Gastroesophageal sphincter (tissue), 4 donors: Measurements from ENCODE around the gene RNF123. TPM values are rescaled to one million over a fixed set of nuclear protein-coding genes. Genes with fewer than 3 reads are reported as not detected.
"Not testable (repeated sequence)": the region's sequence is repeated elsewhere in the genome, so short reads cannot be mapped to it uniquely, and the experiment has no call there.

Experiments
- ATAC-seq: fragments of 150-250 bp; one replicate; pipeline ENCODE4 v1.9.1; 2016; ENCODE audit warnings: mild to moderate bottlenecking, moderate library complexity
- H3K27ac ChIP-seq, 4 donors: fragments of 200-600 bp; sonication (generic) in 3 of 4; 1 replicate in 3 of 4; 2 replicates in 1 of 4; pipeline ENCODE4 v1.5.1; 2016 to 2019
- H3K27me3 ChIP-seq: fragments of 200-600 bp; sonication (generic); one replicate; pipeline ENCODE4 v1.5.1; 2019
- H3K36me3 ChIP-seq, 2 donors: fragments of 200-600 bp; sonication (generic); one replicate each; pipeline ENCODE4 v1.5.1; 2019; ENCODE audit warnings: control low read depth in 1 of 2
- H3K4me1 ChIP-seq, 3 donors: fragments of 200-600 bp; sonication (generic); 1 replicate in 2 of 3; 2 replicates in 1 of 3; pipeline ENCODE4 v1.5.1; 2016 to 2019; ENCODE audit warnings: control low read depth in 2 of 3
- H3K4me3 ChIP-seq, 2 donors: fragments of 200-600 bp; sonication (generic); one replicate each; pipeline ENCODE4 v1.5.1; 2019; ENCODE audit warnings: mild to moderate bottlenecking in 1 of 2, moderate library complexity in 1 of 2
- H3K9me3 ChIP-seq, 3 donors: fragments of 200-600 bp; sonication (generic); one replicate each; pipeline ENCODE4 v1.5.1; 2017 to 2019; ENCODE audit warnings: control low read depth in 2 of 3
- CTCF ChIP-seq, 4 experiments: fragments of 200-600 bp in 2 of 4; fragments of 450-650 bp in 2 of 4; sonication (generic) in 1 of 4; IDR thresholded peaks; one replicate each; pipeline ENCODE4 v1.5.1; 2017 to 2019; ENCODE audit warnings: antibody characterized with exemption in 4 of 4, mild to moderate bottlenecking in 2 of 4, moderate library complexity in 2 of 4
- EP300 ChIP-seq: sonication (generic); formaldehyde crosslinking; IDR thresholded peaks from one replicate; pipeline ENCODE4 v1.6.1; 2017; ENCODE audit warnings: antibody characterized with exemption, mild to moderate bottlenecking
- POLR2A ChIP-seq, 2 donors: fragments of 450-650 bp; IDR thresholded peaks; one replicate each; pipeline ENCODE4 v1.6.1; 2017; ENCODE audit warnings: antibody characterized with exemption in 2 of 2, mild to moderate bottlenecking in 2 of 2, moderate library complexity in 1 of 2
- POLR2AphosphoS5 ChIP-seq: sonication (generic); formaldehyde crosslinking; IDR thresholded peaks from one replicate; pipeline ENCODE4 v1.6.1; 2017; ENCODE audit warnings: antibody characterized with exemption
- WGBS, 2 donors: methylation state at CpG; one replicate each; pipeline ENCODE4 v1.1.5; 2018; ENCODE audit warnings: low coverage in 1 of 2; 5-methylcytosine and 5-hydroxymethylcytosine counted together
- total RNA-seq, 4 donors: library from RNA; depleted of rRNA; stranded (reverse); fragments of >200 nt; gene quantifications; one replicate each; pipeline ENCODE4 v1.1.0, GENCODE V29; 2016

The RNF123 gene
- total RNA-seq, 4 donors from 2014 or later: 18.5 to 31.2 (median 21.8) TPM

- no peak overlapping the region for H3K4me3 ChIP-seq
- H3K36me3 ChIP-seq: peaks cover 0 to 93% of the 10 kb centered on the region in 2 donors
- no peak overlapping the region for H3K27ac ChIP-seq
- ATAC-seq: no peak
- no peak for TF ChIP-seq CTCF (IDR thresholded peaks at IDR 0.05)
- TF ChIP-seq EP300: no peak
- no peak for TF ChIP-seq POLR2AphosphoS5
- no peak for TF ChIP-seq POLR2A (IDR thresholded peaks at IDR 0.05)
- H3K9me3 ChIP-seq: no peaks in the 10 kb centered on the region
- H3K27me3 ChIP-seq: peaks cover 6% of the 10 kb centered on the region
- WGBS, 2 donors: no CpG with 5 or more reads among the region's 2 CpGs
- H3K4me1 ChIP-seq: peaks cover 0 to 5% (median 0%) of the 10 kb centered on the region in 3 donors
These were observed 8.2 kb upstream of the RNF123 start for GRCh38 chr3:49681232-49681522.

GRCh38 chr3:49681543-49681942 lies 7.8 kb upstream of the RNF123 start:
- H3K36me3 ChIP-seq: peaks cover 0 to 89% of the 10 kb centered on the region in 2 donors
- no peak overlapping the region for H3K27ac ChIP-seq
- no peaks in the 10 kb centered on the region for H3K9me3 ChIP-seq
- H3K4me3 ChIP-seq: no peak overlapping the region
- H3K4me1 ChIP-seq: peaks cover 0 to 9% (median 0%) of the 10 kb centered on the region in 3 donors
- TF ChIP-seq POLR2AphosphoS5: no peak
- no peak for TF ChIP-seq CTCF (IDR thresholded peaks at IDR 0.05)
- no peak for TF ChIP-seq POLR2A (IDR thresholded peaks at IDR 0.05)
- TF ChIP-seq EP300: no peak
- ATAC-seq: no peak
- H3K27me3 ChIP-seq: peaks cover 9% of the 10 kb centered on the region
- 94% methylated on average over 3 of the region's 4 CpGs; no CpG with 5 or more reads in 1 of the 2 donors for WGBS, 2 donors

GRCh38 chr3:49683162-49683561 lies 6.2 kb upstream of the RNF123 start:
- WGBS, 2 donors: 70 to 100% methylated on average over 2 to 3 of the region's 6 CpGs
- peaks cover 0 to 73% of the 10 kb centered on the region in 2 donors for H3K36me3 ChIP-seq

GRCh38 chr3:49684453-49684852 lies 4.9 kb upstream of the RNF123 start:
- H3K27ac ChIP-seq, H3K4me3 ChIP-seq, H3K9me3 ChIP-seq, ATAC-seq: not testable (repeated sequence)
- H3K4me1 ChIP-seq: peaks cover 0 to 25% (median 11%) of the 10 kb centered on the region in 3 donors
- no CpG with 5 or more reads among the region's 2 CpGs for WGBS, 2 donors
- peaks cover 0 to 60% of the 10 kb centered on the region in 2 donors for H3K36me3 ChIP-seq
- H3K27me3 ChIP-seq: peaks cover 25% of the 10 kb centered on the region

More at GRCh38 chr3:49683162-49683561, 6.2 kb upstream of the RNF123 start:
- H3K9me3 ChIP-seq: no peaks in the 10 kb centered on the region
- peaks cover 0 to 16% (median 4%) of the 10 kb centered on the region in 3 donors for H3K4me1 ChIP-seq
- H3K27ac ChIP-seq: no peak overlapping the region
- no peak for ATAC-seq
- H3K4me3 ChIP-seq: no peak overlapping the region
- H3K27me3 ChIP-seq: peaks cover 25% of the 10 kb centered on the region
- TF ChIP-seq CTCF (IDR thresholded peaks at IDR 0.05): no peak
- TF ChIP-seq EP300: no peak
- TF ChIP-seq POLR2A (IDR thresholded peaks at IDR 0.05): no peak
- no peak for TF ChIP-seq POLR2AphosphoS5

GRCh38 chr3:49685103-49685502 lies 4.3 kb upstream of the RNF123 start:
- not testable (repeated sequence) for ATAC-seq, H3K9me3 ChIP-seq, H3K4me3 ChIP-seq, H3K27ac ChIP-seq
- peaks cover 25% of the 10 kb centered on the region for H3K27me3 ChIP-seq
- no CpG with 5 or more reads among the region's 10 CpGs for whole genome bisulfite sequencing, 2 donors
- H3K36me3 ChIP-seq: peaks cover 0 to 54% of the 10 kb centered on the region in 2 donors
- peaks cover 0 to 29% (median 13%) of the 10 kb centered on the region in 3 donors for H3K4me1 ChIP-seq

GRCh38 chr3:49685846-49686245 lies 3.5 kb upstream of the RNF123 start:
- Histone ChIP-seq H3K36me3 (peaks cover 0 to 46% of the 10 kb centered on the region in 2 donors), H3K4me1 (peaks cover 0 to 37% (median 18%) of the 10 kb centered on the region in 3 donors), H3K27me3 (peaks cover 25% of the 10 kb centered on the region)
- not testable (repeated sequence) for ATAC-seq, H3K27ac ChIP-seq, H3K4me3 ChIP-seq, H3K9me3 ChIP-seq
- WGBS, 2 donors: no CpG with 5 or more reads among the region's 36 CpGs

GRCh38 chr3:49686346-49686745 lies 3.0 kb upstream of the RNF123 start:
- Histone ChIP-seq H3K36me3 (peaks cover 0 to 41% of the 10 kb centered on the region in 2 donors), H3K27me3 (peaks cover 25% of the 10 kb centered on the region), H3K4me1 (peaks cover 0 to 42% (median 23%) of the 10 kb centered on the region in 3 donors), H3K4me3 (peak overlapping the region in 1 of 2 donors; percentile 28)
- WGBS, 2 donors: no CpG with 5 or more reads among the region's 29 CpGs
- not testable (repeated sequence) for H3K27ac ChIP-seq, H3K9me3 ChIP-seq
- peak; percentile 8 for ATAC-seq

- WGBS, 2 donors: no CpG with 5 or more reads among the region's 44 CpGs
- H3K27ac ChIP-seq, H3K9me3 ChIP-seq: not testable (repeated sequence)
- Histone ChIP-seq H3K4me3 (peak overlapping the region in 1 of 2 donors; percentile 28), H3K36me3 (peaks cover 0 to 36% of the 10 kb centered on the region in 2 donors), H3K4me1 (peaks cover 0 to 47% (median 23%) of the 10 kb centered on the region in 3 donors), H3K27me3 (peaks cover 25% of the 10 kb centered on the region)
- peak; percentile 23 for ATAC-seq
These were observed 2.5 kb upstream of the RNF123 start for GRCh38 chr3:49686769-49687423.

- not testable (repeated sequence) for H3K9me3 ChIP-seq, H3K4me3 ChIP-seq, ATAC-seq, H3K27ac ChIP-seq
- Histone ChIP-seq H3K4me1 (peaks cover 0 to 48% (median 23%) of the 10 kb centered on the region in 3 donors), H3K27me3 (peaks cover 25% of the 10 kb centered on the region), H3K36me3 (peaks cover 0 to 31% of the 10 kb centered on the region in 2 donors)
- no CpG with 5 or more reads among the region's 12 CpGs for WGBS, 2 donors
These were observed 1.9 kb upstream of the RNF123 start for GRCh38 chr3:49687424-49687795.
